Memory B cell (primary cell): ENCODE results near the gene ISG20L2.
"Not testable (repeated sequence)": the region's sequence is repeated elsewhere in the genome, so short reads cannot be mapped to it uniquely, and the experiment has no call there.

Experiments
- ATAC-seq: fragments of 150-1000 bp; cut with Tn5 transposase; 2 replicates; pipeline ENCODE4 v1.10.0; 2021; ENCODE audit warnings: low read depth, mild to moderate bottlenecking, moderate library complexity
- DNase-seq, 2 donors: peaks; one replicate each; pipeline ENCODE4 v3.0.0; 2022; ENCODE audit warnings: low spot score in 2 of 2
- H3K27ac Mint-ChIP-seq: one replicate; pipeline ENCODE4 v1.8.0; 2022; ENCODE audit warnings: mild to moderate bottlenecking, moderate library complexity, mixed read lengths
- H3K27me3 Mint-ChIP-seq: one replicate; pipeline ENCODE4 v1.8.0; 2022; ENCODE audit warnings: mixed read lengths
- H3K36me3 Mint-ChIP-seq: one replicate; pipeline ENCODE4 v1.8.0; 2022; ENCODE audit warnings: mild to moderate bottlenecking, mixed read lengths
- H3K4me1 Mint-ChIP-seq: one replicate; pipeline ENCODE4 v1.8.0; 2022; ENCODE audit warnings: mixed read lengths
- H3K4me3 Mint-ChIP-seq: one replicate; pipeline ENCODE4 v1.8.0; 2022; ENCODE audit warnings: mild to moderate bottlenecking, moderate library complexity, mixed read lengths
- H3K9me3 Mint-ChIP-seq: one replicate; pipeline ENCODE4 v1.8.0; 2022; ENCODE audit warnings: mixed read lengths

Gene ISG20L2

GRCh38 chr1:156765136-156765535 lies 36.6 kb upstream of the ISG20L2 start:
- ATAC-seq, H3K27ac Mint-ChIP-seq, H3K9me3 Mint-ChIP-seq, H3K27me3 Mint-ChIP-seq, DNase-seq, H3K4me3 Mint-ChIP-seq, H3K36me3 Mint-ChIP-seq: not testable (repeated sequence)
- H3K4me1 Mint-ChIP-seq, result peaks cover 18% of the 10 kb centered on the region

- no peak for ATAC-seq
- Mint-ChIP-seq H3K27me3 (no peaks in the 10 kb centered on the region), H3K4me3 (no peak overlapping the region), H3K9me3 (no peaks in the 10 kb centered on the region), H3K4me1 (peaks cover under 1% of the 10 kb centered on the region), H3K27ac (no peak overlapping the region), H3K36me3 (no peaks in the 10 kb centered on the region)
- DNase-seq, result no peak
Observed at GRCh38 chr1:156760796-156761104, 32.2 kb upstream of the ISG20L2 start.

- Mint-ChIP-seq H3K36me3 (no peaks in the 10 kb centered on the region), H3K4me1 (peaks cover 6% of the 10 kb centered on the region), H3K9me3 (no peaks in the 10 kb centered on the region), H3K27me3 (no peaks in the 10 kb centered on the region), H3K27ac (no peak overlapping the region), H3K4me3 (no peak overlapping the region)
- ATAC-seq, result no peak
- DNase-seq, result no peak
Observed at GRCh38 chr1:156760092-156760795, 31.7 kb upstream of the ISG20L2 start.

- not testable (repeated sequence) for H3K27me3 Mint-ChIP-seq, H3K4me3 Mint-ChIP-seq, H3K27ac Mint-ChIP-seq, H3K36me3 Mint-ChIP-seq, ATAC-seq, H3K9me3 Mint-ChIP-seq, DNase-seq
- peaks cover 15% of the 10 kb centered on the region for H3K4me1 Mint-ChIP-seq
Observed at GRCh38 chr1:156757572-156758253, 29.1 kb upstream of the ISG20L2 start.

GRCh38 chr1:156756355-156756754 lies 27.8 kb upstream of the ISG20L2 start:
- ATAC-seq (no peak), DNase-seq (no peak)
- H3K36me3 Mint-ChIP-seq, result no peaks in the 10 kb centered on the region
- H3K27ac Mint-ChIP-seq, result no peak overlapping the region
- H3K27me3 Mint-ChIP-seq, result no peaks in the 10 kb centered on the region
- H3K4me3 Mint-ChIP-seq, result no peak overlapping the region
- peaks cover 16% of the 10 kb centered on the region for H3K4me1 Mint-ChIP-seq
- no peaks in the 10 kb centered on the region for H3K9me3 Mint-ChIP-seq

GRCh38 chr1:156755527-156755950 lies 27.0 kb upstream of the ISG20L2 start:
- no peak overlapping the region for H3K27ac Mint-ChIP-seq
- no peak overlapping the region for H3K4me3 Mint-ChIP-seq
- H3K27me3 Mint-ChIP-seq, result no peaks in the 10 kb centered on the region
- H3K4me1 Mint-ChIP-seq, result peaks cover 16% of the 10 kb centered on the region
- ATAC-seq (no peak), DNase-seq (no peak)
- no peaks in the 10 kb centered on the region for H3K36me3 Mint-ChIP-seq
- H3K9me3 Mint-ChIP-seq, result no peaks in the 10 kb centered on the region

GRCh38 chr1:156754219-156754618 lies 25.7 kb upstream of the ISG20L2 start:
- H3K4me3 Mint-ChIP-seq, result no peak overlapping the region
- no peaks in the 10 kb centered on the region for H3K36me3 Mint-ChIP-seq
- no peaks in the 10 kb centered on the region for H3K27me3 Mint-ChIP-seq
- H3K4me1 Mint-ChIP-seq, result peaks cover 29% of the 10 kb centered on the region
- H3K27ac Mint-ChIP-seq, result no peak overlapping the region
- no peak for ATAC-seq
- DNase-seq, result no peak
- no peaks in the 10 kb centered on the region for H3K9me3 Mint-ChIP-seq

- no peaks in the 10 kb centered on the region for H3K9me3 Mint-ChIP-seq
- H3K27ac Mint-ChIP-seq, result peak overlapping the region; percentile 25
- no peaks in the 10 kb centered on the region for H3K27me3 Mint-ChIP-seq
- peak overlapping the region; percentile 82 for H3K4me3 Mint-ChIP-seq
- ATAC-seq (no peak), DNase-seq (no peak)
- H3K4me1 Mint-ChIP-seq, result peaks cover 41% of the 10 kb centered on the region
- H3K36me3 Mint-ChIP-seq, result no peaks in the 10 kb centered on the region
Observed at GRCh38 chr1:156752843-156753482, 24.4 kb upstream of the ISG20L2 start.

- ATAC-seq (peak; percentile 82), DNase-seq (peak; percentile 78 to 89)
- no peaks in the 10 kb centered on the region for H3K27me3 Mint-ChIP-seq
- no peaks in the 10 kb centered on the region for H3K36me3 Mint-ChIP-seq
- no peaks in the 10 kb centered on the region for H3K9me3 Mint-ChIP-seq
- H3K4me3 Mint-ChIP-seq, result peak overlapping the region; percentile 82
- H3K4me1 Mint-ChIP-seq, result peaks cover 47% of the 10 kb centered on the region
- H3K27ac Mint-ChIP-seq, result peak overlapping the region; percentile 48
Observed at GRCh38 chr1:156751757-156752481, 23.4 kb upstream of the ISG20L2 start.

- Mint-ChIP-seq H3K4me1 (peaks cover 50% of the 10 kb centered on the region), H3K27ac (peak within 1 kb of the TSS; percentile 89), H3K4me3 (peak within 1 kb of the TSS; percentile 87), H3K36me3 (no peaks in the 10 kb centered on the region), H3K9me3 (no peaks in the 10 kb centered on the region), H3K27me3 (no peaks in the 10 kb centered on the region)
- ATAC-seq (no peak), DNase-seq (no peak)
Observed at GRCh38 chr1:156751451-156751756, 22.8 kb upstream of the ISG20L2 start, which contains the start of gene HDGF. HDGF (minus strand) TSS chr1:156751675; CDS start chr1:156751429, 246 bp downstream.

GRCh38 chr1:156750711-156751450 lies 22.3 kb upstream of the ISG20L2 start:
- Mint-ChIP-seq H3K4me3 (peak overlapping the region; percentile 87), H3K9me3 (no peaks in the 10 kb centered on the region), H3K27ac (peak overlapping the region; percentile 89), H3K27me3 (no peaks in the 10 kb centered on the region), H3K4me1 (peaks cover 54% of the 10 kb centered on the region), H3K36me3 (peaks cover 2% of the 10 kb centered on the region)
- ATAC-seq (peak; percentile 37), DNase-seq (peak; percentile 29 to 54)

- Mint-ChIP-seq H3K27me3 (no peaks in the 10 kb centered on the region), H3K36me3 (peaks cover 6% of the 10 kb centered on the region), H3K4me3 (peak overlapping the region; percentile 87), H3K4me1 (peaks cover 53% of the 10 kb centered on the region), H3K27ac (peak overlapping the region; percentile 89), H3K9me3 (no peaks in the 10 kb centered on the region)
- ATAC-seq (peak; percentile 14), DNase-seq (no peak)
Observed at GRCh38 chr1:156750191-156750672, 21.7 kb upstream of the ISG20L2 start.

GRCh38 chr1:156749419-156750118 lies 21.0 kb upstream of the ISG20L2 start:
- Mint-ChIP-seq H3K27me3 (no peaks in the 10 kb centered on the region), H3K36me3 (peaks cover 10% of the 10 kb centered on the region), H3K9me3 (no peaks in the 10 kb centered on the region), H3K4me1 (peaks cover 49% of the 10 kb centered on the region), H3K27ac (peak overlapping the region; percentile 89), H3K4me3 (peak overlapping the region; percentile 87)
- DNase-seq, result no peak
- no peak for ATAC-seq
